GM18505 (cell line): ENCODE measurements around the gene ASXL3.

Source experiments
- ATAC-seq: cut with Tn5 transposase; IDR thresholded peaks from one replicate; pipeline ENCODE4 v1.9.1; 2021; ENCODE audit not compliant: unreplicated experiment
- POLR2A ChIP-seq: IDR thresholded peaks from 4 replicates; pipeline ENCODE4 v1.6.1; 2011; ENCODE audit warnings: borderline replicate concordance; ENCODE audit not compliant: insufficient read depth, insufficient read length; ENCODE audit errors: extremely low read depth

ASXL3 gene

GRCh38 chr18:33594799-33595198 is 16.8 kb downstream of the ASXL3 start:
- no peak for ATAC-seq

DNA sequence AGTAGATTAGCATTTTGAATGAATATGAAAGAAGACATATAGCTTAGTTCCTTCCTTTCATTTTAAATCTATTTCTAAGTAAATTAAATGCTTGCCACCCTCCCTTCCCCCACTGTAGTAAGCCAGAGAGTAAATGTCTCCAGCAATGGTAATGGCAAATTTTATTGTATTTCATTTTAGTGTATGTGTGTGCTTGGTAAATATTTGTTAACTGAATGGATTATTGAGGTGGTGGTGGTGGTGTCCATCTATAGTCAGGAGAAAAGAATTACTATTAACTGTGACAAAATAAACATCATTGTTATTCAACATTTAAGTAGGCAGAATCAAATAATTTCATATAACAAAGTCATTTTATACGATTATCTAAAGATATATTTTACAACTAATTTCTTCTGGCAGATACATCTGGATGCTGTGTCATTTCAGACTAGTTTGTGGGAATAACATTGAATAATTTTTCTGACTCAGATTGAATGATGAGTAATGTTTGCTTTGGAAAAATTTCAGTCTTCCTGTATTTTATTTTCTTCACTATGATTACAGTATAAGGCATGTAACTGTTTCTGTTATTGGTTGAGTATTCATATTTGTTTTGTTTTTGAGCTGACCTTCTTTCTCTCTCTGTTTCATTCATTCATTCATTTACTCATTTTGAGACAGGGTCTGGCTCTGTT is 18.3 kb downstream of the ASXL3 start:
- no peak for ATAC-seq
- TF ChIP-seq POLR2A: no peak

More at GRCh38 chr18:33594799-33595198, 16.8 kb downstream of the ASXL3 start:
- TF ChIP-seq POLR2A: no peak

DNA sequence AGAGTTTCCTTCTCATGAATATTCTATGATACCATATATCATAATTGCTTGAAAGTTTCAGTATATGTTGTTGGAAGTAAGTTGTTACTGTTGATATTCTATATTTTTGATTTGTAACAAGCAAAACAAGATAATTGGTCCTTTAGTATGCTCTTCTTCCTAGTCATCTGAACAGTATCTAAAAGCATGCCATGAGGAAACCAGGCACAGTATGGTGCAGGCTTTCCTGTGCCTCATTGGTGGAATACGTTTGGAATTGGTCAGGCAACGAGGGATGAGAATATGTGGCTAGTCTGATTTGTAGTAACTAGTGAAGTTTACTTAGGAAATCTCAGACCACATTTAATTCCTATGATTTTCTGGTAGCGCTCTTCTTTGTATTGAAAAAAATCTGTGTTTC is 22.8 kb downstream of the ASXL3 start:
- no peak for TF ChIP-seq POLR2A
- ATAC-seq: no peak

DNA sequence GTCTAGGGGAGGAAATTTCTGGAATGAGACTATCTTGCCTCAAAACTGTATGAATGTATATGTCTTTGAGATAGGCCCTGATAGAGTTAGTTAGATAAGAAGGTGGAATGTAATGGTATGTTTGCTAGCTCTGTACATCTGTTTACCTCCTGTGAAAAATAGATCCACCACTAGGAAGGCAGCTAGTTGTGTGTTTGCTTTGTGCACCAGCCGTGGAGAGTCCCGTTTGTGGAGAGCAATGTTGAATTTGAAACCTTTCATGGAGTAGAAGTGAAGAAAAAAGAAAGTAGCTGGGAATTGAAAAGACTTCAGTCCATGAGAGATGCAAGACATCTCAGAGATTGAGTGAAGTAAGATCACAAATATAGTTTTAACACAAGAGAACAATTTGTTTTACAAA is 25.4 kb downstream of the ASXL3 start:
- ATAC-seq: no peak

DNA sequence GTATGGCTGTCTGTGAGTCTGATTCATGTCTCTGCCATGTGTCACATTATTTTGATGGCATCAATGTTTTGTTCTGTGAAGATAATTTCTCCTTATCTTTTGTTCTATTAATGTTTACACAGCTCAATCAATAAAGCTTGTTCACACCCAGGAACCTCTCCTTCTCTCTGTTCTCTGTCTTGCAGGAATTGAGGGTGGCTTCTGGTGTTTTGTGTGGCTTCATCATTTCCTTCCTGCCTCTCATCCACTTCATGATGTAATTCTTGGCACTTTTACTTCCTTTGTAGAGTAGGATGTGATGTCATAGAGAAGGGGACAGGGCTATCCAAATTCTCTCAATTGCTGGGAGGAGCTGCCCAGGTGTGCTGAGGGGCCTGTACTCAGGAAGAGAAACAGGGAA is 27.2 kb downstream of the ASXL3 start:
- ATAC-seq: no peak
- no peak for TF ChIP-seq POLR2A

More for the DNA sequence above, 25.4 kb downstream of the ASXL3 start:
- no peak for TF ChIP-seq POLR2A

DNA sequence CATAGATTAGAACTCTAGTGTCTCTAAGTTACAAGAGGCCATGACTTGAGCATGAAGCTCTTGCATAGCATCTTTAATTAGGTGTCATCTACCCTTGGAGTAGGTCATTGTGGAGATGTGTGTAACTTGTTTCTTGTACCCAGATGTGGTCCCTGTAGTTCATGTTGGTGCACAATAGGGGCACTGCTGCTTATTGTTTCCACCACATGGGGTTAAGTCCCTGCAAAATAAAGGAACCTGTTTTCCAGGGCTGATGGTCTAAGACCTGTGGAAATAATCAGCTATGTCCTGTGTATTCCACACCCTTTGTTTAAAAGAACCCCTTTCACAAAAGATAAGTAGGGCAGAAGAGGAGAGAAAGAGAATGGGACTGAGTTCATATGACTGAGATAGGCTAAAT is 28.6 kb downstream of the ASXL3 start:
- TF ChIP-seq POLR2A: no peak
- ATAC-seq: no peak

DNA sequence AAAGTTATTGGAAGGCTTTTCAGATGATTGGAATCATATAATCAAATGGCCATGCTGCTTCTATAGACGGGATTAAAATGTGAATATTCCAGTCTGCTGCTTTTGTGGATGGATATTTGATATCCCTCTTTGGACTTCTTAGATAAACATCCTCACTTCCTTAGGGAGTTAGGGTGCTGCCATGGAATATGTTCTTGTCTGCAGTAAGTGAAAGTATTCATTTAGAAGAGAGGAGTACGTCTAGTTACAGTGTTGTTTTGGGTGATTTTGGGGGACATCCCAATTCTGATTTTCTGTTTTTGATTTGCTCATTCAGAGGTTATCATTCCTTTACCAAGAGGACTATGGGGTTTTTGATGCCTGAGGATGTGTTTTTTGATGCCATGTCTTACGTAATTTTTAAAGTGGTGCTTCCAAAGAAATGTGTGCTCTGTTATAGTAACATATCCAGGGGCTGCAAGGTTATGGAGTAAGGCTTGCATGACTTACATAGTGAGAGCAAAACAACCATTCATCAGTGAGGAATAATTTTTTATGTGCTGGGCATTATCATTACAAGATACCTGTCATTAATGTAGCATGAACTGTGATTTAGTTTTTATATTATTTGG is 33.6 kb downstream of the ASXL3 start:
- TF ChIP-seq POLR2A: no peak
- ATAC-seq: no peak

DNA sequence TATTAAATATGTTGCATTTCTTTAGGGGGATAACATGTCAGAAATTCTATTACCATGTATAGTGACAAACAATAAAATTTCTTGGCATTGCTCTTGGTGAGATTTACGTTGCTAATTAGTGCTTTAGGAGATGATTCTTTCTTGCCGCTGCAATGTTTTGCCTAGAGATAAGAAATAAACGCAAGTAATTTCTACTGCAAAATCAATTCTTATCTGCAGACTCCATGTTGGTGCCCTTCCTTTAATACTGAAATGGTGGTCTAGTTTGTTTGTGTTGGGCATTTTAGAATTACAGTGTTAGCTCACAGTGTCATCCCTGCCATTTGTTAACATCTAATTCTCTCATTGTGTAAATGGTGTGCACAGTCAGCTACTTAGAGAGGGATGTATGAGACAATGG is 34.6 kb downstream of the ASXL3 start:
- no peak for TF ChIP-seq POLR2A
- no peak for ATAC-seq

GRCh38 chr18:33616556-33616955 is 38.5 kb downstream of the ASXL3 start:
- TF ChIP-seq POLR2A: no peak
- no peak for ATAC-seq

- TF ChIP-seq POLR2A: no peak
- ATAC-seq: no peak
Measured at GRCh38 chr18:33627114-33627513, 49.1 kb downstream of the ASXL3 start.

GRCh38 chr18:33630476-33630875 is 52.5 kb downstream of the ASXL3 start:
- TF ChIP-seq POLR2A: no peak
- no peak for ATAC-seq

- no peak for ATAC-seq
- no peak for TF ChIP-seq POLR2A
Measured at GRCh38 chr18:33641141-33641540, 63.1 kb downstream of the ASXL3 start.

DNA sequence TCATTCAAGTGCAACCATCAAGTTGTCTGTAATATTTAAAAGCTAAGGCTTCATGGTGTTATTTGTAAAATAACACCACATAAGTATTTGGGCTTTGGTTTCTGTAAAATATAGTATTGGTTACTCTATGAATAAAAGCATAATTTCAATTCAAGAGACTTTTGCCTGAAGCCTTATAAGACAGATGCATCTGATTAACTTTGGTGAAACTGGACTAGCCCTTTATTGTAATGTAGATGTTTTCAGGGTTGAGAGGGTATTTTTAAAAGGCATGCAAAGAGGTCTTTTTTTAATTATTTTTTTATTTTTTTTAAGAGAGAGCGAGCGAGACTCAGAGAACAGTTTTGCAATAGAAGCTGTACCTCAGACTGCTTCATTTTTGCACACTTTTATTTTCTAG is 66.5 kb downstream of the ASXL3 start:
- no peak for TF ChIP-seq POLR2A
- ATAC-seq: no peak

DNA sequence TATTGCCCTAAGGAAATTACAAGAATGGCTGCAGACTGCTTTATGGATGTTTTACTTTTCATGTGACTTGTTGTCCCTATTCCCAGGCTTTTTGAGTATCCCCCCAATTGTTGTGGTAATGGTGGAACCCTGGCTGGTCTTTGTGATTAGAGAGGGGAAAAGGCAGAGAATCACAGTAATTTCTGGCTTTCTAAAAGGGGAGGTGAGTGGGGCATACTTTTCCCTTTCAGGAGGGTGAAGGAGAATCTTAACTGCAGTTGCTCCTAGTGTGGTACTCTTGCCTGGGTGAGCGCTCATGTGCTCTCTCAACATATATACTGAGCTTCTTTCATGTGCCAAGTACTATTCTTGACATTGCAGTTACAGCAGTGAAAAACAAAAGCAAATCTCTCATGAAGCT is 69.3 kb downstream of the ASXL3 start:
- ATAC-seq: no peak
- TF ChIP-seq POLR2A: no peak
